ENCODE data around the gene KAT6B.

DNA sequence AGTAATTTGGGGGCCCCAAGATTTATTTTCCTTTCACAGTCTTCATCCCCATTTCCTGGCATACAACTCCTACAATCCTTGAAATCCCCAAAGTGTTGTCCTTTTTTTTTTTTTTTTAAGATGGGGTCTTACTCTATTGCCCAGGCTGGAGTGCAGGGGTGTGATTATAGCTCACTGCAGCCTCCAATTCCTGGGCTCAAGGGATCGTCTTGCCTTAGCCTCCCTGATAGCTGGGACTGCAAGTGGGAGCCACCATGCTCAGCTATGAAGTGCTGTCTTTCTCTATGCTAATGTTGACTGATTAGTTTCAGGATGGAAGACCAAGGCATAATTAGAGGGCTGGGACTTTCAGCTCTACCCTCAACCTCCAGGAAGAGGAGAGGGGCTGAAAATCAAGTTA is 41.9 kb upstream of the KAT6B start:
- TF ChIP-seq, protein P1, sequence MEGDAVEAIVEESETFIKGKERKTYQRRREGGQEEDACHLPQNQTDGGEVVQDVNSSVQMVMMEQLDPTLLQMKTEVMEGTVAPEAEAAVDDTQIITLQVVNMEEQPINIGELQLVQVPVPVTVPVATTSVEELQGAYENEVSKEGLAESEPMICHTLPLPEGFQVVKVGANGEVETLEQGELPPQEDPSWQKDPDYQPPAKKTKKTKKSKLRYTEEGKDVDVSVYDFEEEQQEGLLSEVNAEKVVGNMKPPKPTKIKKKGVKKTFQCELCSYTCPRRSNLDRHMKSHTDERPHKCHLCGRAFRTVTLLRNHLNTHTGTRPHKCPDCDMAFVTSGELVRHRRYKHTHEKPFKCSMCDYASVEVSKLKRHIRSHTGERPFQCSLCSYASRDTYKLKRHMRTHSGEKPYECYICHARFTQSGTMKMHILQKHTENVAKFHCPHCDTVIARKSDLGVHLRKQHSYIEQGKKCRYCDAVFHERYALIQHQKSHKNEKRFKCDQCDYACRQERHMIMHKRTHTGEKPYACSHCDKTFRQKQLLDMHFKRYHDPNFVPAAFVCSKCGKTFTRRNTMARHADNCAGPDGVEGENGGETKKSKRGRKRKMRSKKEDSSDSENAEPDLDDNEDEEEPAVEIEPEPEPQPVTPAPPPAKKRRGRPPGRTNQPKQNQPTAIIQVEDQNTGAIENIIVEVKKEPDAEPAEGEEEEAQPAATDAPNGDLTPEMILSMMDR (IDR thresholded peaks at IDR 0.05) = no peak
- TF ChIP-seq EZH2 (IDR thresholded peaks at IDR 0.05) = no peak

All from neural progenitor cell (in vitro differentiated cells).